BJ (cell line): ENCODE data around the gene DOCK3. TPM values are rescaled to one million over a fixed set of nuclear protein-coding genes. Genes with fewer than 3 reads are reported as not detected.

Experiments used
- CTCF ChIA-PET: fragments of 350-600 bp; formaldehyde crosslinking; extraction: SDS; loops from one replicate; lab custom pipeline; 2021; ENCODE audit warnings: antibody characterized with exemption, inconsistent platforms; lab: Yijun Ruan, JAX
- POLR2A ChIA-PET: fragments of 300-600 bp; sonication (Branson Sonifier 250); formaldehyde crosslinking; extraction: SDS; loops from one replicate; lab custom pipeline; 2021; ENCODE audit warnings: antibody characterized with exemption; lab: Charles Lee
- DNase-seq: peaks from one replicate; pipeline ENCODE4 v3.0.0-alpha.2; 2011; ENCODE audit warnings: low read depth
- H3K27me3 ChIP-seq: 2 replicates; pipeline ENCODE4 v1.6.0; 2011; ENCODE audit warnings: low read length; ENCODE audit not compliant: control insufficient read depth, insufficient read depth
- H3K36me3 ChIP-seq: 2 replicates; pipeline ENCODE4 v1.5.1; 2011; ENCODE audit warnings: low read length; ENCODE audit not compliant: control insufficient read depth, insufficient read depth
- H3K4me3 ChIP-seq: 2 replicates; pipeline ENCODE4 v1.5.1; 2011; ENCODE audit warnings: low read depth, mild to moderate bottlenecking, control low read depth, low read length
- polyA plus RNA-seq: library from polyadenylated mRNA; depleted of rRNA; stranded (reverse); fragments of >200 nt; gene quantifications from 2 replicates; pipeline ENCODE4 v1.2.3, GENCODE V29; 2011
- TF ChIP-seq, protein P1 (sequence below): IDR thresholded peaks from 2 replicates; pipeline ENCODE4 v1.5.1; 2011; ENCODE audit warnings: low read depth, mild to moderate bottlenecking, control low read depth, inconsistent platforms, low read length, moderate library complexity; ENCODE audit not compliant: insufficient read depth

DOCK3 gene
- polyA plus RNA-seq, 1 experiment, result 0.09 TPM

DNA sequence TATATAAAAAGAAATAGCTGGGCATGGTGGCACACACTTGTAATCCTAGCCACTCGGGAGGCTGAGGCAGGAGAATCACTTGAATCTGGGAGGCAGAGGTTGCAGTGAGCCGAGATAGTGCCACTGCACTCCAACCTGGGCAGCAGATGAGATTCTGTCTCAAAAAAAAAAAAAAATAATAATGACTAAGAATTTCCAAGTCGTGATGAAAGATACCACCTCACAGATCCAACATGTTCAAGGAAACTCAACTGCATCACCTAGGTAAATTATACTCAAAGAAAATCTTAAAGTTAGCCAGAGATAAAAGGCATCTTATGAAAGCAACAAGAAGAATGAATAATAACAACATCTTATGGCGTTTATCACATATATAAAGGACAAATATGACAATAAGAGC is 50.1 kb downstream of the DOCK3 start:
- ChIA-PET CTCF (no interaction called here), POLR2A (no interaction called here)
- no peak for DNase-seq
- H3K36me3 ChIP-seq, result no peaks in the 10 kb centered on the region
- TF ChIP-seq, protein P1, sequence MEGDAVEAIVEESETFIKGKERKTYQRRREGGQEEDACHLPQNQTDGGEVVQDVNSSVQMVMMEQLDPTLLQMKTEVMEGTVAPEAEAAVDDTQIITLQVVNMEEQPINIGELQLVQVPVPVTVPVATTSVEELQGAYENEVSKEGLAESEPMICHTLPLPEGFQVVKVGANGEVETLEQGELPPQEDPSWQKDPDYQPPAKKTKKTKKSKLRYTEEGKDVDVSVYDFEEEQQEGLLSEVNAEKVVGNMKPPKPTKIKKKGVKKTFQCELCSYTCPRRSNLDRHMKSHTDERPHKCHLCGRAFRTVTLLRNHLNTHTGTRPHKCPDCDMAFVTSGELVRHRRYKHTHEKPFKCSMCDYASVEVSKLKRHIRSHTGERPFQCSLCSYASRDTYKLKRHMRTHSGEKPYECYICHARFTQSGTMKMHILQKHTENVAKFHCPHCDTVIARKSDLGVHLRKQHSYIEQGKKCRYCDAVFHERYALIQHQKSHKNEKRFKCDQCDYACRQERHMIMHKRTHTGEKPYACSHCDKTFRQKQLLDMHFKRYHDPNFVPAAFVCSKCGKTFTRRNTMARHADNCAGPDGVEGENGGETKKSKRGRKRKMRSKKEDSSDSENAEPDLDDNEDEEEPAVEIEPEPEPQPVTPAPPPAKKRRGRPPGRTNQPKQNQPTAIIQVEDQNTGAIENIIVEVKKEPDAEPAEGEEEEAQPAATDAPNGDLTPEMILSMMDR, result no peak
- no peaks in the 10 kb centered on the region for H3K27me3 ChIP-seq
- H3K4me3 ChIP-seq, result no peak overlapping the region

GRCh38 chr3:50734985-50735384 is 60.3 kb downstream of the DOCK3 start:
- ChIA-PET POLR2A (no interaction called here), CTCF (no interaction called here)
- DNase-seq, result no peak
- no peaks in the 10 kb centered on the region for H3K27me3 ChIP-seq
- no peak overlapping the region for H3K4me3 ChIP-seq
- TF ChIP-seq, protein P1, result no peak
- no peaks in the 10 kb centered on the region for H3K36me3 ChIP-seq

DNA sequence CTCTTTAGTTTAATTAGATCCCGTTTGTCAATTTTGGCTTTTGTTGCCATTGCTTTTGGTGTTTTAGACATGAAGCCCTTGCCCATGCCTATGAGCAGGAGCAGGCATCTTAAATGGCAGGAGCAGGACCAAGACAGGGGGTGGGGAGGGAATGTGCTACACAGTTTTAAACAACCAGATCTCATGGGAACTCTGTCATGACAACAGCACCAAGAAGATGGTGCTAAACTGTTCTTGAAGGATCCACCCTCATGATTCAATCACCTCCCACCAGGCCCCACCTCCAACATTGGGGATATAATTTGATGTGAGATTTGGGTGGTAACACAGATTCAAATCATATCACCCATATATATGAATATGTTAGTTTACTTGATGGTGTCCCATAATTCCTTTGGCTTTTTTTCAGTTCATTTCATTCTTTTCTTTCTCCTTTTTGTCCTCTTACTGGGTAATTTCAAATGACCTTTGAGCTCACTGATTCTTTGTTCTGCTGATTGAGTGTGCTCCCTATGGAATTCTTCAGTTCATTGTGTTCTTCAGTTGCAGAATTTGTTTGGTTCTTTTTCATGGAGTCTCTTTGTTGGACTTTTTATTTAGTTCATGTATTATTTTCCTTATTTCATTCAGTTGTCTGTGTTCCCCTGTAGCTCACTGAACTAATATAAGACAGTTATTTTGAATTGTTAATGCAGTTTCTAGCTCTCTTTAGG is 62.6 kb downstream of the DOCK3 start:
- Histone ChIP-seq H3K36me3 (no peaks in the 10 kb centered on the region), H3K27me3 (no peaks in the 10 kb centered on the region), H3K4me3 (no peak overlapping the region)
- DNase-seq, result no peak
- ChIA-PET CTCF (interaction anchor here (0.6 kb wide), 1 partner anchor 61 kb away, joined by 4 read pairs; no protein-coding TSS in a partner anchor), POLR2A (no interaction called here)
- TF ChIP-seq, protein P1, result no peak

DNA sequence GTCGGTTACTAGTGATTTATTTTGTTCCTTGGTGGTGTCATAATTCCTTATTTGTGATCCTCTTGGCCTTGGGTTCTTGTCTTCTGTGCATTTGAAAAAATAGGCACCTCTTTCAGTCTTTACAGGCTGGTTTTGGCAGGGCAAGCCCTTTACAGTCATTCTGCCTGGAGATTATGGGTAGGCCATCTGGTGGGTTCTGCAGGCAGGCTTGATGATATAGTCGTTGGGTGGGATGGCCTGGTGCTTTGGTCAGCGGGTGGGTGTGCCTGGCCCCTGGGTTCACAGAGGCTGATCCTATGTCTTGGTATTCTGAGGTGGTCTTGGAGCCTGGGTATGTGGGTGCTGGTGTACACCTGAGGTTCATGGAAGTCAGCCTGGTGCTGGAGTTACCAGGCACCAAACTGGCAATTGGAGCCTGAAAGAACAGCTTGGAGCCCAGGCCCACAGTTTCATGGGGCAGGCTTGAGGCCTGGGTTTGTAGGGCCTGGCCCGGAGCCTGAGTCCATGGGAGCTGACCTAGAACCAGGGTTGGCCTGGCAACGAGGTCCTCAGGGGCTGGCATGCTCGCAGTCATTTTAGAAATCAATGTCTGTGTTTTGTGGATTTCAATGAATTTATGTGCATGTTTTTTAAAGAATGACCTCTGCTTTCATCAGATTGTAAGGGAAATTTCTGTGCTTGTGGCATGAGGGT is 63.3 kb downstream of the DOCK3 start:
- DNase-seq, result no peak
- TF ChIP-seq, protein P1, result no peak
- CTCF ChIA-PET, result interaction anchor here (0.6 kb wide), 1 partner anchor 62 kb away, joined by 4 read pairs; no protein-coding TSS in a partner anchor
- Histone ChIP-seq H3K36me3 (no peaks in the 10 kb centered on the region), H3K4me3 (no peak overlapping the region), H3K27me3 (no peaks in the 10 kb centered on the region)
- POLR2A ChIA-PET, result no interaction called here

DNA sequence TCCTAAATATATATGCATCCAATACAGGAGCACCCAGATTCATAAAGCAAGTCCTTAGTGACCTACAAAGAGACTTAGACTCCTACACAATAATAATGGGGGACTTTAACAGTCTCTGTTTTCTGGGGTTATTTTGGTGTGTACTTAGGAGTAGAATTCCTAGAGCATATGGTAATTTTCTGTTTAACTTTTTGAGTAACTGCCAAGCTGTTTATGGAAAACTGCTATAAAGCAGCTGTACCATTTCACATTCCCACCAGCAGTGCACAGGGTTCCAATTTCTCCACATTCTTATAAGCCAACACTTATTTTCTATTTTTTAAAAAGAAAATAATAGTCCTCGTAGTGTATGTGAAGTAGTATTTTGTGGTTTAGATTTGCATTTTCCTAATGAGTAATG is 68.9 kb downstream of the DOCK3 start:
- Histone ChIP-seq H3K27me3 (no peaks in the 10 kb centered on the region), H3K4me3 (no peak overlapping the region), H3K36me3 (no peaks in the 10 kb centered on the region)
- TF ChIP-seq, protein P1, result no peak
- no peak for DNase-seq
- CTCF ChIA-PET, result no interaction called here
- POLR2A ChIA-PET, result no interaction called here
